Upper lobe of left lung (tissue), 6 donors: ENCODE measurements around the gene RAPGEFL1. TPM values are rescaled to one million over a fixed set of nuclear protein-coding genes. Genes with fewer than 3 reads are reported as not detected.
A peak's percentile ranks its signal among the peaks of the same experiment; 100 is the strongest.
"Not testable (repeated sequence)": the region's sequence is repeated elsewhere in the genome, so short reads cannot be mapped to it uniquely, and the experiment has no call there.

ENCODE experiments used
- ATAC-seq, 2 donors: fragments of 200-7000 bp; cut with Tn5 transposase; one replicate each; pipeline ENCODE4 v1.9.1; 2022; ENCODE audit warnings: mild to moderate bottlenecking in 2 of 2, moderate library complexity in 2 of 2; ENCODE audit not compliant: low FRiP score in 2 of 2
- DNase-seq, 2 donors: peaks; one replicate each; pipeline ENCODE4 v3.0.0-alpha.2; 2019 to 2020
- H3K27ac ChIP-seq, 4 donors: fragments of 200-600 bp; sonication (generic); one replicate each; pipeline ENCODE4 v1.5.1; 2016 to 2019
- H3K27me3 ChIP-seq, 4 donors: fragments of 200-600 bp; sonication (generic); one replicate each; pipeline ENCODE4 v1.5.1; 2017 to 2019
- H3K36me3 ChIP-seq, 4 donors: fragments of 200-600 bp; sonication (generic); one replicate each; pipeline ENCODE4 v1.5.1; 2016 to 2019
- H3K4me1 ChIP-seq, 4 donors: fragments of 200-600 bp; sonication (generic); one replicate each; pipeline ENCODE4 v1.5.1; 2018 to 2019
- H3K4me3 ChIP-seq, 4 donors: fragments of 200-600 bp; sonication (generic); one replicate each; pipeline ENCODE4 v1.5.1; 2017 to 2019; ENCODE audit warnings: mild to moderate bottlenecking in 2 of 4, moderate library complexity in 1 of 4
- H3K9me3 ChIP-seq, 4 donors: fragments of 200-600 bp; sonication (generic); one replicate each; pipeline ENCODE4 v1.5.1; 2018 to 2019
- EP300 ChIP-seq, 4 donors: sonication (generic); formaldehyde crosslinking; IDR thresholded peaks; one replicate each; pipeline ENCODE4 v1.5.1; 2017; ENCODE audit warnings: antibody characterized with exemption in 4 of 4, control low read depth in 2 of 4
- POLR2A ChIP-seq, 4 donors: fragments of 450-650 bp; IDR thresholded peaks; one replicate each; pipeline ENCODE4 v1.5.1; 2016 to 2017; ENCODE audit warnings: antibody characterized with exemption in 4 of 4, mild to moderate bottlenecking in 2 of 4
- POLR2AphosphoS5 ChIP-seq, 2 donors: sonication (generic); formaldehyde crosslinking; IDR thresholded peaks; one replicate each; pipeline ENCODE4 v1.5.1; 2017; ENCODE audit warnings: antibody characterized with exemption in 2 of 2
- WGBS, 2 donors: methylation state at CpG; one replicate each; pipeline ENCODE4 v1.1.5; 2017 to 2018; 5-methylcytosine and 5-hydroxymethylcytosine counted together
- total RNA-seq, 6 donors: library from RNA; depleted of rRNA in 4 of 6; stranded (reverse); fragments of >200 nt in 4 of 6; gene quantifications; one replicate each; pipeline versions ENCODE4 v1.1.0 to v1.2.1, GENCODE V29; 2016 to 2021
- TF ChIP-seq, protein P1 (sequence below), 6 experiments: fragments of 450-650 bp in 4 of 6; fragments of 200-600 bp in 2 of 6; sonication (generic) in 2 of 6; IDR thresholded peaks; one replicate each; pipeline ENCODE4 v1.5.1; 2016 to 2019; ENCODE audit warnings: antibody characterized with exemption in 6 of 6
- donor health status: DM: no; HTN: no; CAD: no; lungs with moderate emphysema.
- donor health status: DM: no; HTN: yes; CAD: no; lungs with severe emphysema.

RAPGEFL1 gene
- total RNA-seq, 6 donors from 2014 or later, result 7.6 to 44.0 (median 13.5) TPM

DNA sequence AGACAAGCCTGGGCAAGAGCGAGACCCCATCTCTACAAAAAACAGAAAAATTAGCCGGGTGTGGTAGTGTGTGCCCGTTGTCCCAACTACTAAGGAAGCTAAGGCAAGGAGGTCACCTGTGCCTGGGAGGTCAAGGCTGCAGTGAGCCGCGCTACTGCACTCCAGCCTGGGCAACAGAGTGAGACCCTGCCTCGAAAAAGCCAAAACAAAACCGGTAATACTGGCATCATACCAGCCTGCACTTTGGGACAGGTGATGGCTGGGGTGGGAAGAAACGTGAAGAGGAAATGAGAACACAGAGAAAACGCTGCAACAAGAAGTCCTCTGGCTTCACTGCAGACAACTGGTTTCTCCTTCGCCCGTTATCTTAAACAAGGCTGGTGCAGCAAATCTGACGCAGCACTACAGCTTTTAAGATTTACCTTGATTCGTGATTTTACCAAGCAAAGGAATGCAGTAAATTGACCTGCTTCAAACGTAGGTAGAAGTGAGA lies 37.7 kb upstream of the RAPGEFL1 start:
- H3K27me3 ChIP-seq, result no peaks in the 10 kb centered on the region
- H3K4me3 ChIP-seq, result peak overlapping the region; percentile 27 to 95 (median 65)
- DNase-seq, result no peak

DNA sequence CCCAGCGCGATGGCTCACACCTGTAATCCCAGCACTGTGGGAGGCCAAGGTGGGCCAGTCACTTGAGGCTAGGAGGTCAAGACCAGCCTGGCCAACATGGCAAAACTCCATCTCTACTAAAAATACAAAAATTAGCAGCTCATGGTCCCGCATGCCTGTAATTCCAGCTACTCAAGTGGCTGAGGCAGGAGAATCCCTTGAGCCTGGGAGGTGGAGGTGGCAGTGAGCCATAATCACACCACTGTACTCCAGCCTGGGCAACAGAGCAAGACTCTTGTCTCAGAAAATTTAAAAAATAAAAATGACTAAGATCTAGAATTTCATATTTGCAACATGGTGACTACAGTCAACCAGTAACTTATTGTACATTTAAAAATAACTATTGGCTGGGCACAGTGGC lies 34.1 kb upstream of the RAPGEFL1 start:
- peaks cover 18 to 37% (median 19%) of the 10 kb centered on the region in 4 donors for H3K4me1 ChIP-seq
- 85 to 93% methylated on average over 3 of the region's 3 CpGs for WGBS, 2 donors
- not testable (repeated sequence) for H3K4me3 ChIP-seq, H3K27me3 ChIP-seq, ATAC-seq, H3K9me3 ChIP-seq, DNase-seq, H3K27ac ChIP-seq
- H3K36me3 ChIP-seq, result peaks cover 6 to 62% (median 28%) of the 10 kb centered on the region in 4 donors

More for the DNA sequence above, 37.7 kb upstream of the RAPGEFL1 start:
- ATAC-seq, result peak in 1 of 2 donors; percentile 0
- peaks cover 0 to 58% (median 37%) of the 10 kb centered on the region in 4 donors for H3K36me3 ChIP-seq
- no peaks in the 10 kb centered on the region for H3K9me3 ChIP-seq
- TF ChIP-seq EP300 (IDR thresholded peaks at IDR 0.05) (no peak), POLR2A (IDR thresholded peaks at IDR 0.05) (no peak), POLR2AphosphoS5 (IDR thresholded peaks at IDR 0.05) (no peak)
- TF ChIP-seq, protein P1, sequence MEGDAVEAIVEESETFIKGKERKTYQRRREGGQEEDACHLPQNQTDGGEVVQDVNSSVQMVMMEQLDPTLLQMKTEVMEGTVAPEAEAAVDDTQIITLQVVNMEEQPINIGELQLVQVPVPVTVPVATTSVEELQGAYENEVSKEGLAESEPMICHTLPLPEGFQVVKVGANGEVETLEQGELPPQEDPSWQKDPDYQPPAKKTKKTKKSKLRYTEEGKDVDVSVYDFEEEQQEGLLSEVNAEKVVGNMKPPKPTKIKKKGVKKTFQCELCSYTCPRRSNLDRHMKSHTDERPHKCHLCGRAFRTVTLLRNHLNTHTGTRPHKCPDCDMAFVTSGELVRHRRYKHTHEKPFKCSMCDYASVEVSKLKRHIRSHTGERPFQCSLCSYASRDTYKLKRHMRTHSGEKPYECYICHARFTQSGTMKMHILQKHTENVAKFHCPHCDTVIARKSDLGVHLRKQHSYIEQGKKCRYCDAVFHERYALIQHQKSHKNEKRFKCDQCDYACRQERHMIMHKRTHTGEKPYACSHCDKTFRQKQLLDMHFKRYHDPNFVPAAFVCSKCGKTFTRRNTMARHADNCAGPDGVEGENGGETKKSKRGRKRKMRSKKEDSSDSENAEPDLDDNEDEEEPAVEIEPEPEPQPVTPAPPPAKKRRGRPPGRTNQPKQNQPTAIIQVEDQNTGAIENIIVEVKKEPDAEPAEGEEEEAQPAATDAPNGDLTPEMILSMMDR (IDR thresholded peaks at IDR 0.05), result no peak
- H3K27ac ChIP-seq, result peak overlapping the region; percentile 93 to 99 (median 96)
- peaks cover 16 to 32% (median 17%) of the 10 kb centered on the region in 4 donors for H3K4me1 ChIP-seq
- 12 to 14% methylated on average over 14 of the region's 14 CpGs for whole genome bisulfite sequencing, 2 donors

- H3K27me3 ChIP-seq, result no peaks in the 10 kb centered on the region
- peaks cover 7 to 27% (median 15%) of the 10 kb centered on the region in 4 donors for H3K4me1 ChIP-seq
- H3K36me3 ChIP-seq, result peaks cover 6 to 85% (median 38%) of the 10 kb centered on the region in 4 donors
- no peaks in the 10 kb centered on the region for H3K9me3 ChIP-seq
- no peak for ATAC-seq
- TF ChIP-seq, protein P1 (IDR thresholded peaks at IDR 0.05), result no peak
- no peak for TF ChIP-seq POLR2A (IDR thresholded peaks at IDR 0.05)
- no peak for TF ChIP-seq EP300 (IDR thresholded peaks at IDR 0.05)
- TF ChIP-seq POLR2AphosphoS5 (IDR thresholded peaks at IDR 0.05), result no peak
- no peak for DNase-seq
- WGBS, 2 donors, result 97% methylated on average over 3 of the region's 3 CpGs
- no peak overlapping the region for H3K4me3 ChIP-seq
- H3K27ac ChIP-seq, result no peak overlapping the region
Observed at GRCh38 chr17:40145476-40145875, 31.8 kb upstream of the RAPGEFL1 start.

GRCh38 chr17:40148527-40148926 lies 28.7 kb upstream of the RAPGEFL1 start:
- Histone ChIP-seq H3K4me3 (no peak overlapping the region), H3K36me3 (peaks cover 9 to 88% (median 36%) of the 10 kb centered on the region in 4 donors), H3K9me3 (no peaks in the 10 kb centered on the region), H3K4me1 (peaks cover 6 to 20% (median 8%) of the 10 kb centered on the region in 4 donors), H3K27me3 (no peaks in the 10 kb centered on the region), H3K27ac (peak overlapping the region in 1 of 4 donors; percentile 24)
- WGBS, 2 donors, result 90 to 96% methylated on average over 3 of the region's 3 CpGs
- DNase-seq, result no peak
- no peak for TF ChIP-seq POLR2AphosphoS5 (IDR thresholded peaks at IDR 0.05)
- TF ChIP-seq EP300 (IDR thresholded peaks at IDR 0.05), result no peak
- no peak for TF ChIP-seq POLR2A (IDR thresholded peaks at IDR 0.05)
- TF ChIP-seq, protein P1 (IDR thresholded peaks at IDR 0.05), result no peak
- ATAC-seq, result no peak

DNA sequence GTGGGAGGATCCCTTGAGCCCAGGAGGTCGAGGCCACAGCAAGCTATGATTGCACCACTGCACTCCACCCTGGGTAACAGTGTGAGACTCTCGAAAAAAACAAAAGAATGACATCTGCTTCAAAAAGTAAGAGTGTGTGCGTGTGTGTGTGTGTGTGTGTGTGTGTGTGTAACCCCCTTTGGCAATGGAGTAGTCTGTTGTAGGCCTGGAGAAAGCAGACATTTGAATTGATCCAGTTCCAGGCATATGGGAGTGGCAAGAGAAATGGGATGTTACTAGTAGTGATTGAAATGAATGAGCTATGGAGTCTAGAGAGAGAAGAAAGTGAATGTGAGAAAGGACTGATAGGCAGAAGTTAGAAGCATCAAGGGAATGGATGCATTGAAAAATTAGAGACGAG lies 27.0 kb upstream of the RAPGEFL1 start:
- H3K36me3 ChIP-seq, result peaks cover 11 to 94% (median 33%) of the 10 kb centered on the region in 4 donors
- no peak overlapping the region for H3K27ac ChIP-seq
- no peaks in the 10 kb centered on the region for H3K9me3 ChIP-seq
- peaks cover 6 to 20% (median 8%) of the 10 kb centered on the region in 4 donors for H3K4me1 ChIP-seq
- 68 to 69% methylated on average over 4 of the region's 4 CpGs for WGBS, 2 donors
- no peak for DNase-seq
- no peak overlapping the region for H3K4me3 ChIP-seq
- no peaks in the 10 kb centered on the region for H3K27me3 ChIP-seq
- no peak for ATAC-seq
- TF ChIP-seq EP300 (IDR thresholded peaks at IDR 0.05), result no peak
- TF ChIP-seq POLR2AphosphoS5 (IDR thresholded peaks at IDR 0.05), result no peak
- TF ChIP-seq, protein P1 (IDR thresholded peaks at IDR 0.05), result no peak
- TF ChIP-seq POLR2A (IDR thresholded peaks at IDR 0.05), result no peak
